ENCODE results near the gene SSUH2.
"Not testable (repeated sequence)": the region's sequence is repeated elsewhere in the genome, so short reads cannot be mapped to it uniquely, and the experiment has no call there.

Gene SSUH2

GRCh38 chr3:8644748-8645390 is at the start of gene SSUH2:
TSS of gene SSUH2 (minus strand) at chr3:8644798. CDS start at chr3:8644758, 40 bp downstream.
- H3K4me3 ChIP-seq (ENCODE audit: low read length in 2 of 2), result no peak within 1 kb of the TSS
- H3K9me3 ChIP-seq (ENCODE audit: control insufficient read depth in 2 of 2, low read length in 2 of 2), result no peaks in the 10 kb centered on the region
- H3K36me3 ChIP-seq (ENCODE audit: control insufficient read depth in 2 of 2, insufficient read depth in 2 of 2, low read length in 2 of 2), result no peaks in the 10 kb centered on the region
- H3K27me3 ChIP-seq (ENCODE audit: control insufficient read depth in 1 of 2, insufficient read depth in 2 of 2, low read length in 2 of 2), result peaks cover 0 to 4% of the 10 kb centered on the region in 2 donors
- H3K27ac ChIP-seq (ENCODE audit: low read length), result no peak within 1 kb of the TSS
- H3K4me1 ChIP-seq (ENCODE audit: control insufficient read depth, insufficient read depth, low read length), result no peaks in the 10 kb centered on the region
- H3K9ac ChIP-seq (ENCODE audit: low read length in 2 of 2), result no peak within 1 kb of the TSS

- H3K4me3 ChIP-seq (ENCODE audit: low read length in 2 of 2); H3K9ac ChIP-seq (ENCODE audit: low read length in 2 of 2); H3K4me1 ChIP-seq (ENCODE audit: control insufficient read depth, insufficient read depth, low read length); H3K27me3 ChIP-seq (ENCODE audit: control insufficient read depth in 1 of 2, insufficient read depth in 2 of 2, low read length in 2 of 2); H3K9me3 ChIP-seq (ENCODE audit: control insufficient read depth in 2 of 2, low read length in 2 of 2); H3K36me3 ChIP-seq (ENCODE audit: control insufficient read depth in 2 of 2, insufficient read depth in 2 of 2, low read length in 2 of 2); H3K27ac ChIP-seq (ENCODE audit: low read length): not testable (repeated sequence)
These were observed 46.7 kb upstream of the SSUH2 start for GRCh38 chr3:8691295-8691694.

- not testable (repeated sequence) for H3K9ac ChIP-seq (ENCODE audit: low read length in 2 of 2); H3K27me3 ChIP-seq (ENCODE audit: control insufficient read depth in 1 of 2, insufficient read depth in 2 of 2, low read length in 2 of 2); H3K9me3 ChIP-seq (ENCODE audit: control insufficient read depth in 2 of 2, low read length in 2 of 2); H3K36me3 ChIP-seq (ENCODE audit: control insufficient read depth in 2 of 2, insufficient read depth in 2 of 2, low read length in 2 of 2); H3K4me1 ChIP-seq (ENCODE audit: control insufficient read depth, insufficient read depth, low read length); H3K4me3 ChIP-seq (ENCODE audit: low read length in 2 of 2); H3K27ac ChIP-seq (ENCODE audit: low read length)
These were observed 40.4 kb upstream of the SSUH2 start for GRCh38 chr3:8684992-8685391.

GRCh38 chr3:8682850-8683574 is 38.4 kb upstream of the SSUH2 start:
- H3K4me1 ChIP-seq (ENCODE audit: control insufficient read depth, insufficient read depth, low read length); H3K4me3 ChIP-seq (ENCODE audit: low read length in 2 of 2); H3K9me3 ChIP-seq (ENCODE audit: control insufficient read depth in 2 of 2, low read length in 2 of 2); H3K27me3 ChIP-seq (ENCODE audit: control insufficient read depth in 1 of 2, insufficient read depth in 2 of 2, low read length in 2 of 2); H3K9ac ChIP-seq (ENCODE audit: low read length in 2 of 2); H3K36me3 ChIP-seq (ENCODE audit: control insufficient read depth in 2 of 2, insufficient read depth in 2 of 2, low read length in 2 of 2); H3K27ac ChIP-seq (ENCODE audit: low read length): not testable (repeated sequence)

GRCh38 chr3:8681881-8682538 is 37.4 kb upstream of the SSUH2 start:
- H3K27ac ChIP-seq (ENCODE audit: low read length); H3K9me3 ChIP-seq (ENCODE audit: control insufficient read depth in 2 of 2, low read length in 2 of 2); H3K27me3 ChIP-seq (ENCODE audit: control insufficient read depth in 1 of 2, insufficient read depth in 2 of 2, low read length in 2 of 2); H3K9ac ChIP-seq (ENCODE audit: low read length in 2 of 2); H3K4me1 ChIP-seq (ENCODE audit: control insufficient read depth, insufficient read depth, low read length); H3K36me3 ChIP-seq (ENCODE audit: control insufficient read depth in 2 of 2, insufficient read depth in 2 of 2, low read length in 2 of 2); H3K4me3 ChIP-seq (ENCODE audit: low read length in 2 of 2): not testable (repeated sequence)

- no peaks in the 10 kb centered on the region for H3K9me3 ChIP-seq (ENCODE audit: control insufficient read depth in 2 of 2, low read length in 2 of 2)
- no peak overlapping the region for H3K4me3 ChIP-seq (ENCODE audit: low read length in 2 of 2)
- no peaks in the 10 kb centered on the region for H3K4me1 ChIP-seq (ENCODE audit: control insufficient read depth, insufficient read depth, low read length)
- H3K27me3 ChIP-seq (ENCODE audit: control insufficient read depth in 1 of 2, insufficient read depth in 2 of 2, low read length in 2 of 2), result no peaks in the 10 kb centered on the region
- H3K27ac ChIP-seq (ENCODE audit: low read length), result no peak overlapping the region
- H3K9ac ChIP-seq (ENCODE audit: low read length in 2 of 2), result no peak overlapping the region
- no peaks in the 10 kb centered on the region for H3K36me3 ChIP-seq (ENCODE audit: control insufficient read depth in 2 of 2, insufficient read depth in 2 of 2, low read length in 2 of 2)
These were observed 36.8 kb upstream of the SSUH2 start for GRCh38 chr3:8681349-8681748.

- H3K4me1 ChIP-seq (ENCODE audit: control insufficient read depth, insufficient read depth, low read length); H3K36me3 ChIP-seq (ENCODE audit: control insufficient read depth in 2 of 2, insufficient read depth in 2 of 2, low read length in 2 of 2); H3K27ac ChIP-seq (ENCODE audit: low read length); H3K9ac ChIP-seq (ENCODE audit: low read length in 2 of 2); H3K4me3 ChIP-seq (ENCODE audit: low read length in 2 of 2); H3K9me3 ChIP-seq (ENCODE audit: control insufficient read depth in 2 of 2, low read length in 2 of 2); H3K27me3 ChIP-seq (ENCODE audit: control insufficient read depth in 1 of 2, insufficient read depth in 2 of 2, low read length in 2 of 2): not testable (repeated sequence)
These were observed 35.4 kb upstream of the SSUH2 start for GRCh38 chr3:8679817-8680553.

- Histone ChIP-seq H3K4me1 (ENCODE audit: control insufficient read depth, insufficient read depth, low read length) (no peaks in the 10 kb centered on the region), H3K9ac (ENCODE audit: low read length in 2 of 2) (no peak overlapping the region), H3K27me3 (ENCODE audit: control insufficient read depth in 1 of 2, insufficient read depth in 2 of 2, low read length in 2 of 2) (no peaks in the 10 kb centered on the region), H3K4me3 (ENCODE audit: low read length in 2 of 2) (no peak overlapping the region), H3K36me3 (ENCODE audit: control insufficient read depth in 2 of 2, insufficient read depth in 2 of 2, low read length in 2 of 2) (no peaks in the 10 kb centered on the region), H3K27ac (ENCODE audit: low read length) (no peak overlapping the region), H3K9me3 (ENCODE audit: control insufficient read depth in 2 of 2, low read length in 2 of 2) (no peaks in the 10 kb centered on the region)
These were observed 34.2 kb upstream of the SSUH2 start for GRCh38 chr3:8678751-8679150.

GRCh38 chr3:8677258-8677657 is 32.7 kb upstream of the SSUH2 start:
- not testable (repeated sequence) for H3K4me1 ChIP-seq (ENCODE audit: control insufficient read depth, insufficient read depth, low read length); H3K4me3 ChIP-seq (ENCODE audit: low read length in 2 of 2); H3K27ac ChIP-seq (ENCODE audit: low read length); H3K36me3 ChIP-seq (ENCODE audit: control insufficient read depth in 2 of 2, insufficient read depth in 2 of 2, low read length in 2 of 2); H3K27me3 ChIP-seq (ENCODE audit: control insufficient read depth in 1 of 2, insufficient read depth in 2 of 2, low read length in 2 of 2); H3K9ac ChIP-seq (ENCODE audit: low read length in 2 of 2); H3K9me3 ChIP-seq (ENCODE audit: control insufficient read depth in 2 of 2, low read length in 2 of 2)

GRCh38 chr3:8675591-8675990 is 31.0 kb upstream of the SSUH2 start:
- H3K27me3 ChIP-seq (ENCODE audit: control insufficient read depth in 1 of 2, insufficient read depth in 2 of 2, low read length in 2 of 2); H3K36me3 ChIP-seq (ENCODE audit: control insufficient read depth in 2 of 2, insufficient read depth in 2 of 2, low read length in 2 of 2); H3K27ac ChIP-seq (ENCODE audit: low read length); H3K4me3 ChIP-seq (ENCODE audit: low read length in 2 of 2); H3K9ac ChIP-seq (ENCODE audit: low read length in 2 of 2); H3K9me3 ChIP-seq (ENCODE audit: control insufficient read depth in 2 of 2, low read length in 2 of 2); H3K4me1 ChIP-seq (ENCODE audit: control insufficient read depth, insufficient read depth, low read length): not testable (repeated sequence)
